Measurements from ENCODE around the gene ADGRG4. TPM values are rescaled to one million over a fixed set of nuclear protein-coding genes. Genes with fewer than 3 reads are reported as not detected.

The ADGRG4 gene
- total RNA-seq, 1 experiment from 2014 or later, result not detected

- POLR2A ChIA-PET, result no interaction called here
- intact Hi-C loops (cut with micrococcal nuclease; ENCODE audit: unreplicated experiment) (no loop called here), in situ Hi-C loops (cut with HindIII; ENCODE audit: low pct_unique_long_range_greater_than_20kb, low sequenced_read_pairs) (no loop called here)
- no peaks in the 10 kb centered on the region for H3K9me3 ChIP-seq (ENCODE audit: control insufficient read depth, insufficient read depth, low read depth, low read length)
- no peaks in the 10 kb centered on the region for H3K4me1 ChIP-seq (ENCODE audit: control insufficient read depth, insufficient read depth, low read length)
- BruUV-seq (replicated peaks), result no TSS peak
- no peaks in the 10 kb centered on the region for H3K36me3 ChIP-seq (ENCODE audit: control insufficient read depth, insufficient read depth, low read length)
- no peak for ATAC-seq
- H3K27ac ChIP-seq (ENCODE audit: low read length), result no peak overlapping the region
- no peak overlapping the region for H3K4me3 ChIP-seq (ENCODE audit: low read depth in 2 of 2, low read length in 2 of 2)
- TF ChIP-seq POLR2AphosphoS5 (IDR thresholded peaks at IDR 0.05; ENCODE audit: low read depth, low read length) (no peak), SIN3A (IDR thresholded peaks at IDR 0.05; ENCODE audit: borderline replicate concordance, insufficient read depth, low read depth, low read length) (no peak)
- H3K27me3 ChIP-seq (ENCODE audit: control insufficient read depth, insufficient read depth, low read length), result peaks cover 3% of the 10 kb centered on the region; the same call in 1 of the 2 replicates
- CTCF ChIA-PET, result no interaction called here
- no peak for DNase-seq (ENCODE audit: low read depth, low spot score)
Observed at GRCh38 chrX:136456133-136456532, 155.4 kb downstream of the ADGRG4 start.

- Histone ChIP-seq H3K9me3 (ENCODE audit: control insufficient read depth, insufficient read depth, low read depth, low read length) (no peaks in the 10 kb centered on the region), H3K36me3 (ENCODE audit: control insufficient read depth, insufficient read depth, low read length) (no peaks in the 10 kb centered on the region), H3K27me3 (ENCODE audit: control insufficient read depth, insufficient read depth, low read length) (peaks cover 3% of the 10 kb centered on the region; the same call in 1 of the 2 replicates), H3K4me1 (ENCODE audit: control insufficient read depth, insufficient read depth, low read length) (no peaks in the 10 kb centered on the region), H3K27ac (ENCODE audit: low read length) (no peak overlapping the region), H3K4me3 (ENCODE audit: low read depth in 2 of 2, low read length in 2 of 2) (no peak overlapping the region)
- BruUV-seq (replicated peaks), result no TSS peak
- DNase-seq (ENCODE audit: low read depth, low spot score) (no peak), ATAC-seq (no peak)
- TF ChIP-seq SIN3A (IDR thresholded peaks at IDR 0.05; ENCODE audit: borderline replicate concordance, insufficient read depth, low read depth, low read length), result no peak
- CTCF ChIA-PET, result no interaction called here
- POLR2A ChIA-PET, result no interaction called here
- intact Hi-C loops (cut with micrococcal nuclease; ENCODE audit: unreplicated experiment) (no loop called here), in situ Hi-C loops (cut with HindIII; ENCODE audit: low pct_unique_long_range_greater_than_20kb, low sequenced_read_pairs) (no loop called here)
Observed at GRCh38 chrX:136457303-136457917, 156.6 kb downstream of the ADGRG4 start.

GRCh38 chrX:136464589-136464988, 163.8 kb downstream of the ADGRG4 start:
- no peak for DNase-seq (ENCODE audit: low read depth, low spot score)
- H3K4me1 ChIP-seq (ENCODE audit: control insufficient read depth, insufficient read depth, low read length), result no peaks in the 10 kb centered on the region
- intact Hi-C loops (cut with micrococcal nuclease; ENCODE audit: unreplicated experiment), result no loop called here
- H3K27me3 ChIP-seq (ENCODE audit: control insufficient read depth, insufficient read depth, low read length), result 0 out of 2 replicates have a peak, but pooled peaks cover 2% of the 10 kb centered on the region
- in situ Hi-C loops (cut with HindIII; ENCODE audit: low pct_unique_long_range_greater_than_20kb, low sequenced_read_pairs), result no loop called here
- no peak overlapping the region for H3K4me3 ChIP-seq (ENCODE audit: low read depth in 2 of 2, low read length in 2 of 2)
- BruUV-seq (replicated peaks), result no TSS peak
- no peaks in the 10 kb centered on the region for H3K36me3 ChIP-seq (ENCODE audit: control insufficient read depth, insufficient read depth, low read length)
- TF ChIP-seq CTCF (IDR thresholded peaks at IDR 0.05) (no peak), TCF7L2 (IDR thresholded peaks at IDR 0.05; ENCODE audit: low read depth, low read length) (no peak), POLR2AphosphoS5 (IDR thresholded peaks at IDR 0.05; ENCODE audit: low read depth, low read length) (no peak), SIN3A (IDR thresholded peaks at IDR 0.05; ENCODE audit: borderline replicate concordance, insufficient read depth, low read depth, low read length) (no peak), REST (IDR thresholded peaks at IDR 0.05; ENCODE audit: insufficient read depth in 1 of 2, low read depth in 2 of 2, low read length in 1 of 2) (no peak)
- ChIA-PET POLR2A (no interaction called here), CTCF (no interaction called here)
- ATAC-seq, result no peak
- H3K27ac ChIP-seq (ENCODE audit: low read length), result no peak overlapping the region
- no peaks in the 10 kb centered on the region for H3K9me3 ChIP-seq (ENCODE audit: control insufficient read depth, insufficient read depth, low read depth, low read length)

Other genes with a start within 250 kb of the ADGRG4 start
- gene FHL1, start 153.4 kb upstream of the ADGRG4 start, total RNA-seq (2021; ENCODE audit: unreplicated experiment), result 67.9 TPM
- gene MAP7D3, start 49.6 kb upstream of the ADGRG4 start, total RNA-seq (2021; ENCODE audit: unreplicated experiment), result 23.3 TPM
- gene BRS3, start 187.0 kb downstream of the ADGRG4 start, total RNA-seq (2021; ENCODE audit: unreplicated experiment), result not detected
- 76.0 TPM for gene HTATSF1, start 196.6 kb downstream of the ADGRG4 start, total RNA-seq (2021; ENCODE audit: unreplicated experiment)
- not detected for gene VGLL1, start 231.3 kb downstream of the ADGRG4 start, total RNA-seq (2021; ENCODE audit: unreplicated experiment)